ENCODE results near the gene CAPN2.

DNA sequence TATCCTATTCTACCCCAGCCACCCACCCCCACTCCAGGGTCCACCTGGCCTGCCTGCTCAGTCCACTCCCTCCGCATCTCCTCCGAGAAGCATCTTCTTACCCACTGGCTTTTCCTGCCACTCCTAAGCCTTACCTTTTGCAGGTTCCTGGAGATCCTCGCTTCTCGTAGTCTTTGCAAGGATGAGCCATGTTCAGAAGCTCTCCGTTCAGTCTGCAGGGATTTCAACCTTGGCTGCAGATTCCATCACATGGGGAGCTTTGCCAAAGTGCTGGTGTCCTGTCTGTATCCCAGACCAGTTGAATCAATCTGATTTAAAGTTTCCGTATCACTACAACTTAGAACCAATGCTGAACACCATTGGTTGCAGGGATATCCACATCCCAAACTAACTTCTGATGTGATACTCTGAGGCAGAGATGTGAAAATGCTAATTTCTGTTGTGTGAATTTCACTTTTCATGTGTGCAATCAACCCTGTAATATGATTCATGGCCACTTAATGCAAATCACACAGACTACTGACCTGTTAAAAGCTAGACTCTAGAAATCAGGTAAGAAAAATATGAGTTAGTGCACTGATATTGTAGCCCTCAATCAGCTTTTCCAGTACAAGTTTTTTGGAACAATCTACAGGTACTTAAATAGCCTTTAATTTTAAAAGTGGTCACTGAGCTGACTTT lies 61.9 kb downstream of the CAPN2 start:
- TF ChIP-seq POLR2A (IDR thresholded peaks at IDR 0.05; ENCODE audit: low read length) (no peak), GATA1 (IDR thresholded peaks at IDR 0.05; ENCODE audit: low read depth, low read length) (no peak)
